CD4-positive, alpha-beta T cell (primary cell): ENCODE data around the gene FMO3. TPM values are rescaled to one million over a fixed set of nuclear protein-coding genes. Genes with fewer than 3 reads are reported as not detected.

Experiments
- ATAC-seq: fragments of 200-7000 bp; cut with Tn5 transposase; one replicate; pipeline ENCODE4 v1.10.0; 2022; ENCODE audit warnings: mild to moderate bottlenecking; ENCODE audit not compliant: poor library complexity
- CTCF ChIA-PET: fragments of 350-600 bp; sonication (Branson Sonifier 250); formaldehyde crosslinking; loops from one replicate; lab custom pipeline; 2021; ENCODE audit warnings: antibody characterized with exemption, inconsistent platforms; lab: Charles Lee
- POLR2A ChIA-PET: fragments of 350-600 bp; sonication (Branson Sonifier 250); formaldehyde crosslinking; loops from one replicate; lab custom pipeline; 2021; ENCODE audit warnings: antibody characterized with exemption, inconsistent platforms; lab: Charles Lee
- DNase-seq, 14 experiments: peaks; one replicate each; pipeline ENCODE4 v3.0.0-alpha.2; 2013 to 2020; ENCODE audit warnings: mixed read lengths in 2 of 14
- H3K27ac ChIP-seq, 2 donors: one replicate each; pipeline versions ENCODE4 v1.5.1 to v1.7.0; 2013; ENCODE audit warnings: low read length in 2 of 2, low read depth in 1 of 2, mild to moderate bottlenecking in 1 of 2
- H3K27me3 ChIP-seq, 2 experiments: 1 replicate in 1 of 2; 2 replicates in 1 of 2; pipeline versions ENCODE4 v1.6.1 to v1.7.0; 2013; ENCODE audit warnings: low read length in 2 of 2, control low read depth in 1 of 2, mild to moderate bottlenecking in 1 of 2, moderate library complexity in 1 of 2; ENCODE audit not compliant: insufficient read depth in 2 of 2, control insufficient read depth in 1 of 2
- H3K36me3 ChIP-seq: one replicate; pipeline ENCODE4 v1.6.1; 2013; ENCODE audit warnings: low read length, control low read depth; ENCODE audit not compliant: insufficient read depth
- H3K4me1 ChIP-seq: one replicate; pipeline ENCODE4 v1.6.1; 2013; ENCODE audit warnings: low read length, control low read depth; ENCODE audit not compliant: insufficient read depth
- H3K4me3 ChIP-seq: one replicate; pipeline ENCODE4 v1.5.1; 2013; ENCODE audit warnings: mild to moderate bottlenecking, low read length, moderate library complexity
- H3K9me3 ChIP-seq, 2 experiments: 1 replicate in 1 of 2; 2 replicates in 1 of 2; pipeline versions ENCODE4 v1.6.1 to v1.7.0; 2013; ENCODE audit warnings: low read length in 2 of 2, mild to moderate bottlenecking in 2 of 2, control low read depth in 1 of 2, moderate library complexity in 1 of 2; ENCODE audit not compliant: control insufficient read depth in 1 of 2, insufficient read depth in 1 of 2
- H3K27ac Mint-ChIP-seq: one replicate; pipeline ENCODE4 v1.8.0; 2020; ENCODE audit warnings: mixed read lengths
- H3K27me3 Mint-ChIP-seq: one replicate; pipeline ENCODE4 v1.8.0; 2021; ENCODE audit warnings: mixed read lengths
- H3K36me3 Mint-ChIP-seq: one replicate; pipeline ENCODE4 v1.8.0; 2021; ENCODE audit warnings: low read depth, mixed read lengths
- H3K4me1 Mint-ChIP-seq: one replicate; pipeline ENCODE4 v1.8.0; 2021; ENCODE audit warnings: low read depth, mixed read lengths
- H3K4me3 Mint-ChIP-seq: one replicate; pipeline ENCODE4 v1.8.0; 2020; ENCODE audit warnings: mild to moderate bottlenecking, mixed read lengths
- H3K9me3 Mint-ChIP-seq: one replicate; pipeline ENCODE4 v1.8.0; 2020; ENCODE audit warnings: mixed read lengths
- intact Hi-C, 2 experiments: fragments of 100-400 bp; cut with DNase I in 1 of 2; cut with micrococcal nuclease in 1 of 2; formaldehyde crosslinking; loops; one replicate each; pipeline versions ENCODE4 v1.15.1 to v1.9.0; 2023 to 2025; cut with DNase I, micrococcal nuclease
- microRNA-seq: library from miRNA; unstranded; fragments of <30 nt; microRNA quantifications from one replicate; pipeline ENCODE4 v1.2.0, GENCODE V29; 2021; ENCODE audit warnings: borderline microRNAs expressed, borderline replicate concordance
- total RNA-seq, 174 experiments: library from RNA in 2 of 174; stranded (reverse) in 2 of 174; gene quantifications; one replicate each; pipeline ENCODE4 v1.2.3 and lab custom pipeline; 2021 to 2026
- TF ChIP-seq, protein P1 (sequence below): fragments of 200-600 bp; IDR thresholded peaks from one replicate; pipeline ENCODE4 v1.8.0; 2022; ENCODE audit warnings: antibody characterized with exemption, mild to moderate bottlenecking

Gene FMO3
- total RNA-seq, 2 experiments from 2014 or later = not detected

DNA sequence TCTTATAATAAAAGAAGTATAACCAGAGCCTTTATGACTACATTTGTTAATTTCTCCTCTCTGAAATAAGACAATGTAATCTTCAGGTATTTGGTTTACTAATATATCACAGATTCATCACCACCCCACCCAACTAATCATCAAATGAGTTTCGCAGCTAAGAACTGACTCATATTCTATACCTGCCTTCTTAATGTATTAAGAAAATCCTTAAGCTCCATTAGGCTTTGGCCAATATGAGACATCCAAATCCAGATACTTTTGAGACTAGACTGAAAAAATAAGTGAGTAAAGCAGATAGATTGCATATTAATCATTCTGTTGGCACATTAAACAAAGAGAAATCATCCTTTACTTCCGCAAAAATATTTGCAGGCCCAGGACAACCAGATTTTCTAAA, 75.7 kb downstream of the FMO3 start:
- H3K4me1 Mint-ChIP-seq = no peaks in the 10 kb centered on the region
- ChIA-PET POLR2A (no interaction called here), CTCF (no interaction called here)
- TF ChIP-seq, protein P1, sequence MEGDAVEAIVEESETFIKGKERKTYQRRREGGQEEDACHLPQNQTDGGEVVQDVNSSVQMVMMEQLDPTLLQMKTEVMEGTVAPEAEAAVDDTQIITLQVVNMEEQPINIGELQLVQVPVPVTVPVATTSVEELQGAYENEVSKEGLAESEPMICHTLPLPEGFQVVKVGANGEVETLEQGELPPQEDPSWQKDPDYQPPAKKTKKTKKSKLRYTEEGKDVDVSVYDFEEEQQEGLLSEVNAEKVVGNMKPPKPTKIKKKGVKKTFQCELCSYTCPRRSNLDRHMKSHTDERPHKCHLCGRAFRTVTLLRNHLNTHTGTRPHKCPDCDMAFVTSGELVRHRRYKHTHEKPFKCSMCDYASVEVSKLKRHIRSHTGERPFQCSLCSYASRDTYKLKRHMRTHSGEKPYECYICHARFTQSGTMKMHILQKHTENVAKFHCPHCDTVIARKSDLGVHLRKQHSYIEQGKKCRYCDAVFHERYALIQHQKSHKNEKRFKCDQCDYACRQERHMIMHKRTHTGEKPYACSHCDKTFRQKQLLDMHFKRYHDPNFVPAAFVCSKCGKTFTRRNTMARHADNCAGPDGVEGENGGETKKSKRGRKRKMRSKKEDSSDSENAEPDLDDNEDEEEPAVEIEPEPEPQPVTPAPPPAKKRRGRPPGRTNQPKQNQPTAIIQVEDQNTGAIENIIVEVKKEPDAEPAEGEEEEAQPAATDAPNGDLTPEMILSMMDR = no peak
- Histone ChIP-seq H3K36me3 (no peaks in the 10 kb centered on the region), H3K27me3 (peaks cover 0 to 6% of the 10 kb centered on the region in 2 experiments), H3K4me1 (no peaks in the 10 kb centered on the region), H3K4me3 (no peak overlapping the region), H3K27ac (no peak overlapping the region), H3K9me3 (no peaks in the 10 kb centered on the region)
- peaks cover 2% of the 10 kb centered on the region for H3K9me3 Mint-ChIP-seq
- no peak overlapping the region for H3K27ac Mint-ChIP-seq
- peaks cover 27% of the 10 kb centered on the region for H3K27me3 Mint-ChIP-seq
- ATAC-seq (no peak), DNase-seq (no peak)
- H3K4me3 Mint-ChIP-seq = no peak overlapping the region
- H3K36me3 Mint-ChIP-seq = no peaks in the 10 kb centered on the region
- intact Hi-C loops = no loop called here

Small RNAs within 50 kb of the gene (microRNA-seq; reads per million reads assigned to microRNA genes)
- gene MIR1295A (not detected), gene MIR1295B (not detected)

Other genes with a start within 250 kb of the FMO3 start
- gene MROH9, start 155.4 kb upstream of the FMO3 start, total RNA-seq = not detected
- not detected for gene FMO2, start 94.4 kb downstream of the FMO3 start, total RNA-seq
- gene FMO1, start 157.6 kb downstream of the FMO3 start, total RNA-seq = not detected
- gene FMO4, start 223.3 kb downstream of the FMO3 start, total RNA-seq = 1 to 10 TPM in 1 of 2 experiments, under 1 TPM in 1; 0.70 to 1.1 TPM